Stomach (tissue), 4 donors: Measurements from ENCODE around the gene CREB5.

Source experiments
- POLR2A ChIP-seq, 4 donors: fragments of 450-650 bp; IDR thresholded peaks; one replicate each; pipeline ENCODE4 v1.6.1; 2016; ENCODE audit warnings: antibody characterized with exemption in 4 of 4, control low read depth in 2 of 4, mild to moderate bottlenecking in 1 of 4, moderate library complexity in 1 of 4
- TF ChIP-seq, protein P1 (sequence below), 7 experiments: fragments of 450-650 bp in 4 of 7; fragments of 200-600 bp in 3 of 7; sonication (generic) in 3 of 7; IDR thresholded peaks; one replicate each; pipeline ENCODE4 v1.5.1; 2016 to 2019; ENCODE audit warnings: antibody characterized with exemption in 7 of 7, control low read depth in 2 of 7, mild to moderate bottlenecking in 1 of 7

DNA sequence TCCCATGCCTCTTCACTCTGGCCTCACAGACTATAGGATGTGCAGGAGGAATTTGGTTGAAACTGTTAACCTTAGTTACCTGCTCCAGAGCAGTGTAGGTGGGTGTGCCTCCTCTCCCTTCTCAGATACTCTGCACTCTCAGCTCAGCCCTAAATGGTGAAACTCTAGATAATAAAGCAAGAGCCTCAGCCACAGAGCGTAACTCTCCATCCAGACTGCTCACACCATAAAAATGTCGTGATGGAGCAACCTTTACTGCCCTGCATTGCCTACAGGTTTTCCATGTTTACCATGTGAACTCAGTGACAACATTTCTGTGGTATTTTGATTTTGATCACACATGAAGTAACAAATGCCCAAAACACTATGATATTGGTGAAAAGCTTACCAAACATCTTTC lies 227.7 kb downstream of the CREB5 start:
- TF ChIP-seq, protein P1, sequence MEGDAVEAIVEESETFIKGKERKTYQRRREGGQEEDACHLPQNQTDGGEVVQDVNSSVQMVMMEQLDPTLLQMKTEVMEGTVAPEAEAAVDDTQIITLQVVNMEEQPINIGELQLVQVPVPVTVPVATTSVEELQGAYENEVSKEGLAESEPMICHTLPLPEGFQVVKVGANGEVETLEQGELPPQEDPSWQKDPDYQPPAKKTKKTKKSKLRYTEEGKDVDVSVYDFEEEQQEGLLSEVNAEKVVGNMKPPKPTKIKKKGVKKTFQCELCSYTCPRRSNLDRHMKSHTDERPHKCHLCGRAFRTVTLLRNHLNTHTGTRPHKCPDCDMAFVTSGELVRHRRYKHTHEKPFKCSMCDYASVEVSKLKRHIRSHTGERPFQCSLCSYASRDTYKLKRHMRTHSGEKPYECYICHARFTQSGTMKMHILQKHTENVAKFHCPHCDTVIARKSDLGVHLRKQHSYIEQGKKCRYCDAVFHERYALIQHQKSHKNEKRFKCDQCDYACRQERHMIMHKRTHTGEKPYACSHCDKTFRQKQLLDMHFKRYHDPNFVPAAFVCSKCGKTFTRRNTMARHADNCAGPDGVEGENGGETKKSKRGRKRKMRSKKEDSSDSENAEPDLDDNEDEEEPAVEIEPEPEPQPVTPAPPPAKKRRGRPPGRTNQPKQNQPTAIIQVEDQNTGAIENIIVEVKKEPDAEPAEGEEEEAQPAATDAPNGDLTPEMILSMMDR (IDR thresholded peaks at IDR 0.05): no peak
- TF ChIP-seq POLR2A (IDR thresholded peaks at IDR 0.05): no peak
